Retinal pigment epithelial cell (primary cell): Measurements from ENCODE around the gene KCNQ1.

ENCODE experiments used
- DNase-seq: peaks from one replicate; pipeline ENCODE4 v3.0.0-alpha.2; 2010; ENCODE audit warnings: low read depth
- H3K4me3 ChIP-seq: 2 replicates; pipeline ENCODE4 v1.5.1; 2011; ENCODE audit warnings: mild to moderate bottlenecking, low read length, control low read depth, moderate library complexity
- TF ChIP-seq, protein P1 (sequence below): conservative IDR thresholded peaks from 2 replicates; pipeline ENCODE4 v1.5.1; 2011; ENCODE audit warnings: low read depth, low read length, control low read depth, inconsistent platforms

KCNQ1 gene

GRCh38 chr11:2708151-2708581, 263.4 kb downstream of the KCNQ1 start:
- H3K4me3 ChIP-seq: no peak overlapping the region
- DNase-seq: no peak
- TF ChIP-seq, protein P1, sequence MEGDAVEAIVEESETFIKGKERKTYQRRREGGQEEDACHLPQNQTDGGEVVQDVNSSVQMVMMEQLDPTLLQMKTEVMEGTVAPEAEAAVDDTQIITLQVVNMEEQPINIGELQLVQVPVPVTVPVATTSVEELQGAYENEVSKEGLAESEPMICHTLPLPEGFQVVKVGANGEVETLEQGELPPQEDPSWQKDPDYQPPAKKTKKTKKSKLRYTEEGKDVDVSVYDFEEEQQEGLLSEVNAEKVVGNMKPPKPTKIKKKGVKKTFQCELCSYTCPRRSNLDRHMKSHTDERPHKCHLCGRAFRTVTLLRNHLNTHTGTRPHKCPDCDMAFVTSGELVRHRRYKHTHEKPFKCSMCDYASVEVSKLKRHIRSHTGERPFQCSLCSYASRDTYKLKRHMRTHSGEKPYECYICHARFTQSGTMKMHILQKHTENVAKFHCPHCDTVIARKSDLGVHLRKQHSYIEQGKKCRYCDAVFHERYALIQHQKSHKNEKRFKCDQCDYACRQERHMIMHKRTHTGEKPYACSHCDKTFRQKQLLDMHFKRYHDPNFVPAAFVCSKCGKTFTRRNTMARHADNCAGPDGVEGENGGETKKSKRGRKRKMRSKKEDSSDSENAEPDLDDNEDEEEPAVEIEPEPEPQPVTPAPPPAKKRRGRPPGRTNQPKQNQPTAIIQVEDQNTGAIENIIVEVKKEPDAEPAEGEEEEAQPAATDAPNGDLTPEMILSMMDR: no peak

GRCh38 chr11:2708757-2709281, 264.0 kb downstream of the KCNQ1 start:
- no peak overlapping the region for H3K4me3 ChIP-seq
- TF ChIP-seq, protein P1: no peak
- DNase-seq: no peak

- DNase-seq: no peak
- TF ChIP-seq, protein P1: no peak
- no peak overlapping the region for H3K4me3 ChIP-seq
Measured at GRCh38 chr11:2709429-2709828, 264.6 kb downstream of the KCNQ1 start.

GRCh38 chr11:2711161-2711560, 266.4 kb downstream of the KCNQ1 start:
- no peak for DNase-seq
- TF ChIP-seq, protein P1: no peak
- H3K4me3 ChIP-seq: no peak overlapping the region

GRCh38 chr11:2713094-2713493, 268.3 kb downstream of the KCNQ1 start:
- DNase-seq: no peak
- H3K4me3 ChIP-seq: no peak overlapping the region
- TF ChIP-seq, protein P1: no peak

GRCh38 chr11:2713661-2714462, 269.1 kb downstream of the KCNQ1 start:
- TF ChIP-seq, protein P1: no peak
- no peak for DNase-seq
- H3K4me3 ChIP-seq: no peak overlapping the region

- no peak for DNase-seq
- no peak overlapping the region for H3K4me3 ChIP-seq
- TF ChIP-seq, protein P1: no peak
Measured at GRCh38 chr11:2714463-2714800, 269.6 kb downstream of the KCNQ1 start.
